GM20431 (cell line): Measurements from ENCODE around the gene KIZ.

Experiments
- in situ Hi-C: fragments of 300-500 bp; cut with MseI, MboI; formaldehyde crosslinking; loops from one replicate; pipeline ENCODE4 v1.15.0; 2020; ENCODE audit warnings: low sequenced_read_pairs; ENCODE audit not compliant: unreplicated experiment

The KIZ gene

DNA sequence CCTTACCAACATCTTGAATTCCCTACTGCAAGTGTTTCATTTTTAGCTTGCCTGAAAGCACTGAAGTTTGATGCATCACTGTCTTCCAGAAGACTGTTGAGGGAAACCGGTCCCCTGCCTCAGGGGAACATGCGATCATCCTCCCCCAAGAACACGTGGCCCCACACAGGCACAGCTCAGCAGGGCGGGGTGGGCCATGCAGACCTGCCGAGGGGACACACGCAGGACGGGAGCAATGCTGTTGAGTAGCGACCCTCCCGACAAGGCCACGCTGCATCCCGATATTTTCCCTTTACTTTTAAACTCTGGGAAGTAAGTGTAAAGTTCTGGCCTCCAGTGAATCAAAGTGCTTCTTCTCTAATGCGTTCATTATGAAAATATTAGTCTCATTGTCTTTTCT, 117.9 kb downstream of the KIZ start:
- in situ Hi-C loops: loop anchor here (25.0 kb wide), 1 partner anchor 382 kb away; no protein-coding TSS in a partner anchor

DNA sequence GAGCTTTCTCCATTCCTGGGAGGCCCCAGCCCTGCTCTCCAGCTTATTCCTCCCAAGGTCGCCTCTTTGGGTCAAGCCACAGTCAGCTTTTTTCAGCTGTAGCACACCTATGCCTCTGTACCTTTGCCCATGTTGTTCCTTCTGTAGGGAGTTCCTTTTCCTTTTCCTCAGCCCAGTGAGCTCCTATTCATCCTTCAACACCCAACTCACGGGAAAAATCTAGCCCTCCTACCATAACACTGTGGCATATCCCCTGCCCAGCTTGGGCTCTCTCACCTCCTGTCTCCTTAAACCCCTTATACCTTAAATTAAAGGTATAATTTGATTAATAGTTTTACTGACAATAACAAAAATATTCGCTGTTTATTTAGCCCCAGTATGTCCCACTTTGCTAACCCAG, 118.9 kb downstream of the KIZ start:
- in situ Hi-C loops: loop anchor here (25.0 kb wide), 1 partner anchor 383 kb away; no protein-coding TSS in a partner anchor

DNA sequence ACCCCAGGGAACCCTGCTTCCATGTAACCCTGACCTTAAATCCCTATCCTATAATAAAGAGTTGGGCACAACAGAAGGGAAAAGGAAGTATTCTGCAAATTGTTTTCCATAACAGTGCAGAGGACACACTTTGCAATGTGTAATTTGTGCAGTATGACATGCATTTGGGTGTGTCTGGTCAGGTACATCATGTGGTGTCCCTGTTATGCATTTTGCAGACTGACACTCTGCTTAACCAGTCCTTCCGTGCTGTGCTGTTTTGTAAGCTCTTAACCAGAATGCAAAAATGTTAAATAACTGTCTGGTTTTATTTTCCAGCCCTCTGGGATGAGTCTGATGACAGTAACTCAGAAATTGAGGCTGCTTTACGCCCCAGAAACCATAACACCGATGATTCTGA, 120.3 kb downstream of the KIZ start:
- in situ Hi-C loops: loop anchor here (25.0 kb wide), 1 partner anchor 384 kb away; no protein-coding TSS in a partner anchor

DNA sequence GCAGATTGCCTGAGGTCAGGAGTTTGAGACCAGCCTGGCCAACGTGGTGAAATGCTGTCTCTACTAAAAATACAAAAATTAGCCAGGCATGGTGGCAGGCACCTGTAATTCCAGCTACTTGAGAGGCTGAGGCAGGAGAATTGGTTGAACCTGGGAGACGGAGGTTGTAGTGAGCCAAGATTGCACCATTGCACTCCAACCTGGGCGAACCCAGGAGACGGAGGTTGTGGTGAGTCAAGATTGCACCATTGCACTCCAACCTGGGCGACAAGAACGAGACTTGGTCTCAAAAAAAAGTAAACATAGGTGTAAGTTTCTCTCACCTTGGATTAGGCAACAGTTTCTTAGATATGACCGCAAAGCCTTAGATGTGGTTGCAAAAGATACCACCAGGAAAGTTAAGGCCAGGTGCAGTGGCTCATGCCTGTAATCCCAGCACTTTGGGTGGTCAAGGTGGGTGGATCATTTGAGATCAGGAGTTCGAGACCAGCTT, 121.8 kb downstream of the KIZ start:
- in situ Hi-C loops: loop anchor here (25.0 kb wide), 1 partner anchor 385 kb away; no protein-coding TSS in a partner anchor

DNA sequence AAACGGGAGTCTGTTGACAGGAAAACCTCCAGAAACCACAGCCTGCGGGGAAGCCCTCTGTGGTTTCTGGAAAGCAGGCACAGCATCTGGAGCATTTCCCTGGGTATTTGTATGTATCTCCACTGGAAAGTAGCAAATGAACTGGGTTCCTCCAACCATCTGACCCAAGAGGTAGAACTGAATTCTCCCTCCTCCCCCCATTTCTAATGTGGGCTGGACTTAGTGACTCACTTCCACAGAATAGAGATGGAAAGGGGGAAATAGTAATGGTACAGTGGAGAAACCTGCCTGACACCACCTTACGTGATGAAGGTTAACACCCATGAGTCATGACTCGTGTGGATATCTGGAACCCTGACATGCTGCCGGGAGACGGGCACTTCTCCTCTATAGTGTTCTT, 125.4 kb downstream of the KIZ start:
- in situ Hi-C loops: no loop called here

- in situ Hi-C loops: no loop called here
These were observed 131.3 kb downstream of the KIZ start for GRCh38 chr20:21257192-21257591.

- in situ Hi-C loops: no loop called here
These were observed 132.5 kb downstream of the KIZ start for GRCh38 chr20:21258411-21258810.

- in situ Hi-C loops: no loop called here
These were observed 133.5 kb downstream of the KIZ start for GRCh38 chr20:21259346-21259745.

DNA sequence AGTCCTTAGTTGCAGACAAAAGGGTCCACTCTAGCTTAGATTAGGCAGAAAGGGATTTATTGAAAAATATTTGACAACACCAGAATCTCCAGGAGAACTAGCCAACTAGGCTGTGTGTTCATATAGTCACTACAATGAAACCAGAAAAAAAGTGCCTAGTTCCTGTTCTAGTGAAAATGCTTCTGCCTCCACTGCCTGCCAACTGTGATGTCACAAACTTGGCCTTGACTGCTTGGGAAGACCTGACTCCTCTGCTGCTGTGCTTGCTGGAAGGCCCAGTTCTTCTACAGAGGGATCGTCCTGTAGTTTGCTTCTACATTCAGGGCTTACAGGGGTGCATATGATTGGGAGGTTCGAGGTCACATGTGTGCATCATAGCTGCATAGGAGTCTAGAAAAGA, 136.9 kb downstream of the KIZ start:
- in situ Hi-C loops: no loop called here

- in situ Hi-C loops: no loop called here
These were observed 139.6 kb downstream of the KIZ start for GRCh38 chr20:21265261-21266190.

DNA sequence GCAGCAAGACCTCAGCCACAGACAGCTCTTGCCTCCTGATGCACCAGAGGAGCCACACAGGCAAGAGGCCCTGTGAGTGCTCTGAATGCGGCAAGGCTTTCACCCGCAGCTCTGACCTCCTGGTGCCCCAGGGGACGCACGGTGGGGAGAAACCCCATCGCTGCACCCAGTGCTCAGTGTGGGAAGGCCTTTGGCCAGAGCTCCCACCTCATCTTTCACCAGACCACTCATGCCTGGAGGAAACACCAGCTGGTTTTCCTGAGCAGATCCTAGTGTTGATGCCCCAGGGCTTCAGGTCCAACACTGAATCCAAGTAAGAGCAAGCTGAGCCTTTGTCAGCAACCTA, 140.3 kb downstream of the KIZ start:
- in situ Hi-C loops: no loop called here

- in situ Hi-C loops: no loop called here
These were observed 143.9 kb downstream of the KIZ start for GRCh38 chr20:21269772-21270171.

DNA sequence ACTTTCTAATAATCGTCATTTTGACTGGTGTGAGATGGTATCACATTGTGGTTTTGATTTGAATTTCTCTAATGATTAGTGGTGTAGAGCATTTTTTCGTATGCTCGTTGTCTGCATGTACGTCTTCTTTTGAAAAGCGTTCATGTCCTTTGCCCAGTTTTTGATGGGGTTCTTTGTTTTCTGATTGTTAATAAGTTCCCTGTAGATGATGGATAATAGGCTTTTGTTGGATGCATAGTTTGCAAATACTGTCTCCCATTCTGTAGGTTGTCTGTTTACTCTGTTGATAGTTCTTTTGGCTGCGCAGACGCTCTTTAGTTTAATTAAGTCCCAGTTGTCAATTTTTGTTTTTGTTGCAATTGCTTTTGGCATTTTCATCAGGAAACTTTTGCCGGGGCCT, 144.9 kb downstream of the KIZ start:
- in situ Hi-C loops: no loop called here

GRCh38 chr20:21272279-21272678, 146.4 kb downstream of the KIZ start:
- in situ Hi-C loops: no loop called here

GRCh38 chr20:21272679-21273078, 146.8 kb downstream of the KIZ start:
- in situ Hi-C loops: no loop called here

DNA sequence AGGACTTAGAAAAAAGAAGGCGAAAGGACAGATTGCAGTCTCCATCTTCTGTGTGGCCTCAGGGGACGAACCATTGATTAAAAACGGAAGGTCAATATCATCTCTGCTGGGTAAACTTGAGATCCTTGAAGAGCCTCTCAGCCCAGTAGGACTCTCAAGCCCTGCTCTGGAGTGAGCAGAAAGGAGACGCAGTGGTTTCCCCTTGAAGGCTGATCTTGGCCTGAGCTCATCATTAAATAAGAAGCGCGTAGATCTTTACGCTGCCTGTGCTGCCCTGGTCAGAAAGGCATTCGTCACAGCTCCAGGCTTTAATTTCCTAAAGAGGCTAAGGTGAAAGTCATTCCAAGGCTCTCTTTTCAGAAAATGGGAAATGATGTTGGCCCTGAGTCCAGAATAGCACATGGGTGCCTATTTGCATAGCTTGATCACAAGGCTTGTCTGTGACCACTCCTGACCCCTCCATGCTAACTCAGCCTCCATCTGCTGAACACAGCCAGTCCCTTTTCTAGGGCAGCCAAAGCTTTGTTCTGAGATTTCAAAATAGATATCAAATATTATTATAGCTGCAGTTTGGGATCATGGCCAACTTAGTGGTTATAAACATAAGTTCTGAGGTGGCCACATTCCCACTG, 148.0 kb downstream of the KIZ start:
- in situ Hi-C loops: no loop called here

DNA sequence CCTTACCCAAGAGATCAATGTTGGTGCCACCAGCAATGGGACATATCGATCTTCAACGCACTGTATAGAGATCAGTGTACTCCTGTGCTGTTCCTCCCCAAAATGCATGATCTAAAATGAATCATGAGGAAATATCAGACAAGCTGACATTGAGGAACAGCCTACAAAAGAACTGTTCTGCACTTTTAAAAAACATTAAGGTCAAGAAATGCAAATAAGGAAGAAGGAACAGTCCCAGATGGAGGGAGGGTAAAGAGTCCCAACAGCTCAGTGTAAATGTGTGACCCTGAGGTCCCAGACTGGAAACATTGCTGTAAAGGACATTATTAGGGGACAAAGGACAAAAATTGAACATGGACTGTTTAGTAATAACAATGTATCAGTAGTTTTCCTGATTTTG, 152.9 kb downstream of the KIZ start:
- in situ Hi-C loops: no loop called here

DNA sequence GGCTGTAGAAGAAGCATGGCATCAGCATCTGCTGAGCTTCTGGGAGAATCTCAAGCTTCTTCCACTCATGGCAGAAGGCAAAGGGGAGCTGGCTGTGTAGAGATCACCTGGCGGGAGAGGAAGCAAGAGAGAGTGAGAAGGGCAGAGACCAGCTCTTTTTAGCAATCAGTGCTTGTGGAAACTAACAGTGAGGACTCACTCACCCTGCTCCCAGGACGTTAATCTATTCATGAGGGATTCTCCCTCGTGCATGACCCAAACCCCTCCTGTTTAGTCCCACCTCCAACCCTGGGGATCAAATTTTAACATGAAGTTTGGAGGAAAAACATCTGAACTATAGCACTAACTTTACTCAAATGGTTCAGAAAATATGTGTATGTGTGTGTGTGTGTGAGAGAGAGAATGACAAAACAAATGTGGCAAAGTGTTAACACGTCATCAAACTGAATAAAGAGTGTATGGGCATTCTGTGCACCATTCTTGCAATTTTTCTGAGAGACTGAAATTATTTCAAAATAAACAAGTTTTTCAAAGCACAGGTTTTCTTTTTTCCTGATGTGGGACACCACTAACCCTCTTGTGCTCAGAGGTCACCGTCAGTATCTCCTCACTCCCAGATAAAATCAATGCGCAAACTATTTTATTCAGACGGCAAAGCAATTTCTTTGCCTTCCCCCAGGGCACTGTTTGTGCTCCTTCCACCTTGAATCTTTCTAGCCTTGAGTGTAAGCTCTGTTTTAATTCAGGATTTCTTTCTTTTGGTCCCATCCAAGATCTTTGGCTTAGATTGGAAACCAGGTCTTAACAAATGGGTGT, 154.0 kb downstream of the KIZ start:
- in situ Hi-C loops: no loop called here

DNA sequence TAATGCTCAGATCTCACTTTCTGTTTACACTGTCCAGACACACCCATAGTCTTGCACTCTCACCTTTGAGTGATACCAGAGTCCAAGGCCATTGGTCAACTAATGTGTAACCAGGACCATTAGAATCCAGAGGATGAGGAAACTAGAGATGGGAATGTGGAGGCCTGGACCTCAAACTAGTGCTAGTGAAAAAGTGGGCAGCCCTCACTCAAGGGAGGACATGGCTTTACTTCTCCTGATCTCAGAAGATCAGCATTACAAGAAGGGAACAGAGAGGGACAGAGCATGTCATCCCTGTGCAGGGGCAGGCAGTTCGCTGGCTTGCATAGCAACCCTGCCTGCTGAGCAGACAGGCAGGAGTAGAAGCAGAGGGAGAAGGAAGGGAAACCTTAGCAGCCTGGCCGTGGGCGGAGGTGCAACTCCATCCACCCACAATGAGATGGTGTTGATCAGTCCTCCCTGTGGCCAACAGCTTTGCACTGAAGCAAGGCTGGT, 154.7 kb downstream of the KIZ start:
- in situ Hi-C loops: no loop called here

- in situ Hi-C loops: no loop called here
These were observed 160.9 kb downstream of the KIZ start for GRCh38 chr20:21286775-21287174.
